ENCODE data around the gene SLC35B1.
"Not testable (repeated sequence)": the region's sequence is repeated elsewhere in the genome, so short reads cannot be mapped to it uniquely, and the experiment has no call there.

Gene SLC35B1

DNA sequence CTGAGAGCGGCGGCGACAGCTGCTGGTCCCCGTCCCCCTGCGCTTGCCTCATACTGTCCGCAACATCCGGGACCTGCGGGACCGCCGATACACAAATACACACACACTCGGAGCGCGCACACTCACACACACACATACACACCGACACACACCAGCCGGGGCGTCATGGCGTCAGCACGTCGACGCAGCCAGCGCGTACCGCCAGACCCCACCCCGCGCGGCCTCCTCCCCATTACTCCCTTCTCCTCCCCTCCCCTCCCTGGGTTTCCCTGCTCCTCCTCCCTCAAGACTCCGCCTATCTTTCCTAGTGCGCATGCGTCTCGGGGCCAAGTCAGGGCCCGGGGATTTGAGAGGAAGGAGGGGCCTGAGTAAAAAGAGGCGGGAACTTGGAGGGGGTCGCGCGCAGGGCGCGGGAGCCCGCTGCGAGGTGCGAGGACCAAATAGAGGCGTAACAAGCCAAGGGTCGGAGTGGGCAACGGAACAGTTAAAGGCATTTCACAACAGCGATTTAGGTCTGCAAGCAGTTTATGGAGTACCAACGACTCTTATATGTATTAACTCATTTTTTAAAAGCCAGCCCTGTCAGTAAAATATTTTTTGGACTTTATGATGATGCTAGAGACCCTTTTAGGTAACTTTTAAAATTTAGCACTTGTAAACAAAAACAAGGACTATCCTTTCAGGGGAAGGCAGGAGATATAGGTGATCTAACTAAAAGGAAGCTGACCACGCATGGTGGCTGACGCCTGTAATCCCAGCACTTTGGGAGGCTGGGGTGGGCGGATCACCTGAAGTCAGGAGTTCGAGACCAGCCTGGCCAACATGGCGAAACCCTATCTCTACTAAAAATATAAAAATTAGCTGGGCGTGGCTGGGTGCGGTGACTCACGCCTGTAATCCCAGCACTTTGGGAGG is 29.6 kb downstream of the SLC35B1 start, which contains the start of gene SPOP:
Gene SPOP (minus strand): TSS at position 165 of the 915 bp plus-strand sequence. CDS start 55,287 bp downstream, outside the sequence.
- DNase-seq (ENCODE audit: low read depth, low spot score) = peak; percentile 99
- H3K4me3 ChIP-seq (ENCODE audit: low read length) = peak within 1 kb of the TSS; percentile 77

- peak overlapping the region; percentile 77 for H3K4me3 ChIP-seq (ENCODE audit: low read length)
- peak; percentile 91 for DNase-seq (ENCODE audit: low read depth, low spot score)
Observed at GRCh38 chr17:49677134-49677932, 30.4 kb downstream of the SLC35B1 start.

DNA sequence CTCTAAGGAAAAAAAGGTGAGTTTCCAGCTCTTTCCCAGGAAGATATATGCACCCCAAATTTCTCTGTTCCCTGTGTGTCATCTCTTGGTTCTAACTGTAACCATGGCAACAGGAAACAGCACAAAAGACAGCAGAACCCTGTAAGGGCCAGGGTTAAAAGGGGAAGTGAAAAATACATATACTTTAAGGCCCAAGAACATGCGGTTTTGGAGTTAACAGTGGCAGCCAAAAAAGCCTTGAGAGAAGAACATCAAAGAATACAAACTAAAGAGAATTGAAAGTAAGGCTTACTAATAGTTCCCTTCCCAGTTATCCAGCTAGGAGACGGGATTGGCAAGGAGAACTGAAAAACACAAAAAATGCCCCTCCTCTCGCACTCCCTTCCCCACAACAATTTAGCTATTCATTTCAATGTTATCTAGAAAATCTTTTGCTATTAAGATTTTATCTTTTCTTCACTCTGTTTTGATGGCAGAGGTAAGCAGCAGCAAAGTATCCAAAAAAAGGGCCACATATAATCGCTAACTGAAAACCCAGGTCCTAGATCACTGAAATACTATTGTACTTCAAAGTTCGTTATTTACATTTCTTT is 31.4 kb downstream of the SLC35B1 start:
- peak overlapping the region; percentile 77 for H3K4me3 ChIP-seq (ENCODE audit: low read length)
- peak; percentile 75 for DNase-seq (ENCODE audit: low read depth, low spot score)

- H3K4me3 ChIP-seq (ENCODE audit: low read length) = no peak overlapping the region
- no peak for DNase-seq (ENCODE audit: low read depth, low spot score)
Observed at GRCh38 chr17:49674507-49674906, 33.3 kb downstream of the SLC35B1 start.

DNA sequence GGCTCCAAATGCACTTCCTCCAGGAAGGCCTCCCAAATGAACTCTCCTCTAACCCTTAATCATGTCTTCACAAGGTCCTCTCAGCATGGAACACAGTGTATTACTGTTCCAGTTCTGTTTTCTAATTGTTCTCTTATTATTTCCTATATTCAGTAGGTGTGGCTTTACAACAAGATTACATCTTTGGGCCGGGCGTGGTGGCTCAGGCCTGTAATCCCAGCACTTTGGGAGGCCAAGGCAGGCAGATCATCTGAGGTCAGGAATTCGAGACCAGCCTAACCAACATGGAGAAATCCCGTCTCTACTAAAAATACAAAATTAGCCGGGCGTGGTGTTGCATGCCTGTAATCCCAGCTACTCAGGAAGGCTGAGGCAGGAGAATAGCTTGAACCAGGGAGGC is 34.1 kb downstream of the SLC35B1 start:
- not testable (repeated sequence) for DNase-seq (ENCODE audit: low read depth, low spot score); H3K4me3 ChIP-seq (ENCODE audit: low read length)

GRCh38 chr17:49670641-49671040 is 37.1 kb downstream of the SLC35B1 start:
- H3K4me3 ChIP-seq (ENCODE audit: low read length) = no peak overlapping the region
- DNase-seq (ENCODE audit: low read depth, low spot score) = no peak

GRCh38 chr17:49670002-49670401 is 37.8 kb downstream of the SLC35B1 start:
- H3K4me3 ChIP-seq (ENCODE audit: low read length) = no peak overlapping the region
- DNase-seq (ENCODE audit: low read depth, low spot score) = no peak

DNA sequence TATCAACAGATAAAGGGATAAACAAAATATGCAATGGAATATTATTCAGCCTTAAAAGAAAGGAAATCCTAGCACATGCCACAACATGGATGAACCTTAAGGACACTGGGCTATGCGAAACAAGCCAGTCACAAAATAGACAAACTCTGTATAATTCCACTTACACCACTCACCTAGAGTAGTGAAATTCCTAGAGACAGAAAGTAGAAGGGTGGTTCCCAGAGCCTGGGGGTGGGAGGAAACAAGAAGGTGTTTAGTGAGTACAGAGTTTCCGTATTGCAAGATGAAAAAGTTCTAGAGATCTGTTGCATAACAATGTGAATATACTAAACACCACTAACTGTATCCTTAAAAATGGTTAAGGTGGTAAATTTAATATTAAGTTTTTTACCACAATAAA is 39.9 kb downstream of the SLC35B1 start:
- DNase-seq (ENCODE audit: low read depth, low spot score) = no peak
- no peak overlapping the region for H3K4me3 ChIP-seq (ENCODE audit: low read length)

DNA sequence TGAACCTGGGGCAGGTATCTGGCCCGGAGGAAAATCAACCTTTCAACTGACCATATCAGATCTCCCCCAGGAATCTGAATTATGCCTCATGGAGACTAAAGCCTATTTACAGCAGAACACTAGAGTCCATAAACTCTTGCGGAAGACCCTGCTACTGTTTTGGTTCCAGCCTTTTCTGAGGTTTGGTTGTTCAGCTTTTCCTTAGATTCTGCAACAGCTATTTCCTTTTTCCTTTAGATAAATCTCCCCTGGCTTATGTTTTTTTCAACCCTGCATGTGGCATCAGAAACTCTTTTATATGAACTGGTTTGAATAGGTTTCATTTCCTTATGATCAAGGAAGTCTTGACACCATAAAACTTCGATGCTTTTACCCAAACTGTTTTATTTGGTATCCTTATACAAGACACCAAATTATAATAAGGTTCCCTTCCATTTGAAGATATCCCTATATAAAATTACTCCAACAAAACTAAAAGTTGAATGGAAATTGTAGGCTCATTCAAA is 43.0 kb downstream of the SLC35B1 start:
- DNase-seq (ENCODE audit: low read depth, low spot score) = no peak
- H3K4me3 ChIP-seq (ENCODE audit: low read length) = no peak overlapping the region

- H3K4me3 ChIP-seq (ENCODE audit: low read length) = no peak overlapping the region
- no peak for DNase-seq (ENCODE audit: low read depth, low spot score)
Observed at GRCh38 chr17:49659661-49660382, 47.9 kb downstream of the SLC35B1 start.

DNA sequence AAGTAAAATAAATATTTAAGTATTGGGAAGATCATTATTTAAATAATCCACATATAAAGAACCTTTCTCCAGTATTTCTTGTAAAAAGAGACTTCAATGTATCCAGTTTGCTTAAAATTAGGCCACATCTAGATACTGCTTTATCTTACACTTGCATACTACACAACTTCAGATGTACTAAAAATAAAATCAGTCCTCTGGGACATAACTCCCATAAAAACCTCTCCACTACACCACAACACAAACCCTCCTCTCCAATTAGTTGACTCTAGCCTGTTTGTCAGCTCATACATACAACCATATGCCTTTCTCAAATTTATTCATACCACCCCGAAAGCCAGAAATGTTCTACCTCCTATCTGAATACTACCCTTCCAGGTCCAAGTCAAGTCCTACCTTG is 51.5 kb downstream of the SLC35B1 start:
- no peak overlapping the region for H3K4me3 ChIP-seq (ENCODE audit: low read length)
- no peak for DNase-seq (ENCODE audit: low read depth, low spot score)
